SU-DHL-6 (cell line): ENCODE results near the gene PDE6C.
"Not testable (repeated sequence)": the region's sequence is repeated elsewhere in the genome, so short reads cannot be mapped to it uniquely, and the experiment has no call there.

Experiments used
- EZH2phosphoT487 ChIP-seq: fragments of 200-600 bp; sonication (generic), shearing (Covaris generic); conservative IDR thresholded peaks from 2 replicates; pipeline ENCODE4 v1.6.1; 2018; ENCODE audit warnings: mild to moderate bottlenecking, antibody characterized with exemption, low read length, moderate library complexity, mixed read lengths
- TF ChIP-seq, protein P1 (sequence below): fragments of 200-600 bp; sonication (generic); IDR thresholded peaks from one replicate; pipeline ENCODE4 v1.5.1; 2017; ENCODE audit warnings: antibody characterized with exemption, mild to moderate bottlenecking, low read length, moderate library complexity; ENCODE audit not compliant: insufficient read depth, poor library complexity, severe bottlenecking

DNA sequence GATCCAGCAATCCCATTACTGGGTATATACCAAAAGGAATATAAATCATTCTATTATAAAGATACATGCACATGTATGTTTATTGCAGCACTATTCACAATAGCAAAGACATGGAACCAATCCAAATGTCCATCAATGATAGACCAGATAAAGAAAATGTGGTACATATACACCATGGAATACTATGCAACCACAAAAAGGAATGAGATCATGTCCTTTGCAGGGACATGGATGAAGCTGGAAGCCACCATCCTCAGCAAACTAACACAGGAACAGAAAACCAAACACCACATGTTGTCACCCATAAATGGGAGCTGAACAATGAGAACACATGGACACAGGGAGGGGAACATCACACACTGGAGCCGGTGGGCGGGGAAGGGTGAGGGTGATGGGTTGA, 84.2 kb downstream of the PDE6C start:
- TF ChIP-seq, protein P1, sequence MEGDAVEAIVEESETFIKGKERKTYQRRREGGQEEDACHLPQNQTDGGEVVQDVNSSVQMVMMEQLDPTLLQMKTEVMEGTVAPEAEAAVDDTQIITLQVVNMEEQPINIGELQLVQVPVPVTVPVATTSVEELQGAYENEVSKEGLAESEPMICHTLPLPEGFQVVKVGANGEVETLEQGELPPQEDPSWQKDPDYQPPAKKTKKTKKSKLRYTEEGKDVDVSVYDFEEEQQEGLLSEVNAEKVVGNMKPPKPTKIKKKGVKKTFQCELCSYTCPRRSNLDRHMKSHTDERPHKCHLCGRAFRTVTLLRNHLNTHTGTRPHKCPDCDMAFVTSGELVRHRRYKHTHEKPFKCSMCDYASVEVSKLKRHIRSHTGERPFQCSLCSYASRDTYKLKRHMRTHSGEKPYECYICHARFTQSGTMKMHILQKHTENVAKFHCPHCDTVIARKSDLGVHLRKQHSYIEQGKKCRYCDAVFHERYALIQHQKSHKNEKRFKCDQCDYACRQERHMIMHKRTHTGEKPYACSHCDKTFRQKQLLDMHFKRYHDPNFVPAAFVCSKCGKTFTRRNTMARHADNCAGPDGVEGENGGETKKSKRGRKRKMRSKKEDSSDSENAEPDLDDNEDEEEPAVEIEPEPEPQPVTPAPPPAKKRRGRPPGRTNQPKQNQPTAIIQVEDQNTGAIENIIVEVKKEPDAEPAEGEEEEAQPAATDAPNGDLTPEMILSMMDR: not testable (repeated sequence)
- TF ChIP-seq EZH2phosphoT487: not testable (repeated sequence)
